GM19043 (cell line): ENCODE measurements around the gene C1orf35.

Experiments used
- ATAC-seq: cut with Tn5 transposase; IDR thresholded peaks from one replicate; pipeline ENCODE4 v1.9.1; 2021; ENCODE audit warnings: low read depth; ENCODE audit not compliant: unreplicated experiment

Gene C1orf35

DNA sequence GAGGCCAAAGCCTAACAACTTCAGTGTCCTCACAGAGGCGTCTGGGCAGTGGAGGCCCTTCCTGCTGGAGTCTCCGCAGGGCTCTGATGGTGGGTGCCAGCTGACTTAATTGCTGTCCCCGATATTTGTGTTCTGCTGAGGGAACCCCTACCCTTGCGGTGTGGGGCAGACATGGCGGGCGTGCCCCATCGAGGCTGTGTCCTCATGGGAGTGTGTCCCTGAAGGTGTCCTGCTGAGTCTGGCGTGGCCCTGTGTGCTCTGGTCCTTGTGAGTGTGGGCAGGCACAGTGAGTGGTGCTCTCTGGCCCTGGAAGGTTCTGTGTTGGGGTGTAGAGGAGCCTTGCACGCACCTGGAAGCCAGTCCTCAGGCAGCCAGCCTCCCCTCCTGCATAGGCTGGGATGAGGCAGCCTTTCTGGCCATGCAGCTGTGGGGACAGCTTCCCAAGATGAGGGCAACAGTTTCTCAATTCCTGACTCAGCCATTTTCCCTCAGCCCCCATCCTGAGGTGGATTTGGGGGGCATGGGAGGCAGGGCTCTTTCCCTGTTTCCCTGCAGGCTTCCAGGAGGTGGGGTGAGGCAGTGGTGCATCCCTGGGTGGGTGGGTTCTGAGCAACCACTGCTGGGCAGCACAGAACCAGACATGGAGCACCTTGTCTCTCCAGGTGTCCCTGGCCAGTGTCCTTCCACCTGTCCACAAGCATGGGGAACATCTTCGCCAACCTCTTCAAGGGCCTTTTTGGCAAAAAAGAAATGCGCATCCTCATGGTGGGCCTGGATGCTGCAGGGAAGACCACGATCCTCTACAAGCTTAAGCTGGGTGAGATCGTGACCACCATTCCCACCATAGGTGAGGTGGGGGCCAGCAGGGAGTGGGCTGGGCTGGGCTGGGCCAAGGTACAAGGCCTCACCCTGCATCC is 6.5 kb downstream of the C1orf35 start:
- no peak for ATAC-seq

- no peak for ATAC-seq
These were observed 7.2 kb downstream of the C1orf35 start for GRCh38 chr1:228095938-228096337.

GRCh38 chr1:228095161-228095560 is 8.0 kb downstream of the C1orf35 start:
- ATAC-seq: no peak

GRCh38 chr1:228094432-228095016 is 8.6 kb downstream of the C1orf35 start:
- no peak for ATAC-seq

- ATAC-seq: no peak
These were observed 9.8 kb downstream of the C1orf35 start for GRCh38 chr1:228093050-228093906.

- ATAC-seq: no peak
These were observed 10.6 kb downstream of the C1orf35 start for GRCh38 chr1:228092342-228093049.

DNA sequence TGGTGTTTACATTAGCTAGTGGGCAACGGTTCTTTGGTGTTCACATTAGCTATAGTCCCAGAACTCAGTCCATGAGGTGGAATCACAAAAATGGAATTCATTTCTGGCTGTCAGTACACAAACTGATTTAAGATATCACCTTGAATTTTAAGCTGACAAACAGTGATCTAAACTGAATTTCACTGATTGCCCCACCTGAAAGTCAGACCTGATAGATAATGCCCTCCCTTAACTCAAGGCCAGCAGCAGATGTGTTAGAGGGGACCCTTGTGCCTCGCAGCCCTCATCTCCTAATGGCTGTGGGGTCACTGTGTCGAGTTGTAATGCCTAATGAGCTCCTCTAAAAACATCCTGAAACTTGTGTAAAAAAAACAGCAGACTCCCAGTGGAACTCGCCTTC is 12.0 kb downstream of the C1orf35 start:
- ATAC-seq: no peak

DNA sequence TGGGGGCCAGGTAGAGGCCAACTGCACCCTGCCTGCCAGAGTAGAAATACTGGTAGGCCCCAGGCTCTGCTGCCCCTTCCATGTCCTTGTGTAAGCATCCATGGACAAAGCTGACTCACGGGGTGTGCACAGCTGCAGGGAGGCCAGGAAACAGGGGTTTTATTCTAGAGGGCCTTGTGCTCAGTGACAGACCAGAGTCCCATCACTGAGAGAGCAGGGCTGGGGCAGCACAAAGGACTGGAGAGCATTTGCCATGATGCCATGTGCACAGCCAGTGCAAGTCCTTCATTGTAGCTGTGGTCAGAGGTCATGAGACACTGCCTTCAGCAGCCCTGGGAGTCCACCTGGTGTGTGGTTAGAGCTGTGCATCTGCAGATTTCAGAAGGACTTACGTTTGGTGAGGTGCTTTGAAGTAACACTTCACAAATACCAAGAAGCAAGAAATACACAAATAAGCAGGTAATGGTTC is 12.5 kb downstream of the C1orf35 start:
- no peak for ATAC-seq

- ATAC-seq: no peak
These were observed 13.4 kb downstream of the C1orf35 start for GRCh38 chr1:228089519-228090380.

DNA sequence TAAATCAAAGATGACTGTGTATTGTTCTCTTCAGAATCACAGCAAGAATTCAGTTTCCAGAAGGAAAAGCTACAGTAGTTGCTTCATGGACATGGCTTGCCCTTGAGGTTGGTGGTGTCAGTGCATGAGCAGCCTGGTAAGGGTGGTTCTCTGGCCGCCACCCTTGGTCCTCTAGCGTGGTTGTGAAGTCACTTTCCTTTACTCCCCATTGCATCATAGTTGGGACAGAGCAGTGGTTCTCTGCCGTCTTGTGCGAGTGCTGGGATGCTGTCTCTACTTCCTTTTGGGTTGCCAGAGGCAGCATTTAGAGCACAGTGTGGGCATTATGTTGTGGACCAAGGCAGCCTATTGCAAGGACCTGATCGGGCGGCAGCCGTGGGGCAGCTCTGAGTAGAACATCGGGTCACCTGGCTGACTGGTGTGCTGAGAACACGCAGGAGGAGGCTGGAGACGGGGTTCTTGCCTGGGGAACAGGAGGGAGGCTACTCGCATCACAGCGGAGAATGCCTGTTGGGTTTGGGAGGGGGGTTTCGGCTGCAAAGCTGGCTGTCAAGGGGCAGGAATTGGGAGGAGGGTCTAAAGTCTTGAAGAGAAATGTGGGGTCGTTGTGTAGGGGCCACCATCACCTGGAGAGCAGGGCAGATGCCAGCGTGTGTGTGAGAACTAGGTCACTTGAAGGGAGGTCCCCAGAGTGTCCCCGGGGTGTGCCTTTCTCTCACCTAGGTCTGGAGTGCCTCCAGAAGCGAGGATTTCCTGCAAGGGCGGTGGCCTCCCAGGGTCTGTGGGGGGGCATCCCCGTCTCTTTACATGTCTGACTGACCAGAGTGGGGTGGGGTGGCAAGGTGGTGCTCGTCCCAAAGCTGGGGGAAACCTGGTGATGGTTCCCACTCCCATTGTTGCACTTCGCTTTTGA is 14.3 kb downstream of the C1orf35 start:
- ATAC-seq: no peak

- no peak for ATAC-seq
These were observed 15.3 kb downstream of the C1orf35 start for GRCh38 chr1:228087771-228088251.

GRCh38 chr1:228085287-228085951 is 17.7 kb downstream of the C1orf35 start:
- ATAC-seq: no peak

- no peak for ATAC-seq
These were observed 18.3 kb downstream of the C1orf35 start for GRCh38 chr1:228084797-228085196.

GRCh38 chr1:228084325-228084724 is 18.8 kb downstream of the C1orf35 start:
- no peak for ATAC-seq

- no peak for ATAC-seq
These were observed 19.2 kb downstream of the C1orf35 start for GRCh38 chr1:228083871-228084278.

DNA sequence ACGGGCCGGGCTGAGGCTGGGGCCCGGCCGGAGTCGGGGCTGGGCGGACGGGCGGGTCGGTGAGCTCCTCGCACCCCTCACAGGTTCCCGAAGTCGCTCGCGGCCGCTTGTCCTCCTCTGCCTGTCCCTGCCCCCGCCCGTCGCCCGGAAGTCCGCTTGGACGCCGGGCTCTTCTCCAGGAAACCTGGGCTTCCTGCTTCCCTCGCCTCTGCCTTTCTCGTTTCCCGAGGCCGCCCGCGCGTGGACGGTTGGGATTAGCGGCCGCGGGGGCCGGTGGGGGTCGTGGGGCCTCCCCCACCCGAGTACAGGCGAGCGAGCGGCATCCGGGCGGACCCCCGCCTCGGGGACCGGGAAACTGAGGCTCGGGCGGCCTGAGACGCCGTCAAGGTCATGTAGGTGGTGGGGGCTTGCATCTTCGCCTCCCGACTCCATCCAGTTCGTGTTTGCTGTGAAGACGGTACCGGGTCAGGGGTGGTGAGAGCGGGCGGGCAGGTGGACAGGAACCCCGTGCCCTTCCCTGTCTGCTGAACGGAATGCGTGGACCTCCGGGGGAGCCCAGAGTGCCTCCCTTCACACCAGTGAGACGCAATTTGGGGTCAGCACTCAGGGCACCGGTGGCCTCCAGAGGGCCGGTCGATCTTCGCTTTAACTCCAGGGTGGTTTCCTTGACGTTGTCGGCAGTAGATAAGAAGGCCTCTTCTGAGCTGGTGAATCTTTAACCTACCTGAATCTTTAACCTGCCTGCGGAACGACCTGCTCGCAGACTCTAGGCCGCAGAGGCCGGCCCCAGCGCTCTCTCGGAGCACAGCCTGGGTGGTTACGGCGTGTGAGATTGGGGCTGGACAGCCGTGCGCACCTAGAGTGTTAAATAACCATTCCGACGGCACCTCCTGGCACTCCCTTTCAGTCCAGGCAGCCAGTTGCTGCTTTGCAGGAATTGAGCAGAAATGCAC is 19.9 kb downstream of the C1orf35 start:
- peak; percentile 4 for ATAC-seq
